HG03280 (cell line): Measurements from ENCODE around the gene RUNX3.
"Not testable (repeated sequence)": the region's sequence is repeated elsewhere in the genome, so short reads cannot be mapped to it uniquely, and the experiment has no call there.

Experiments
- ATAC-seq: cut with Tn5 transposase; IDR thresholded peaks from one replicate; pipeline ENCODE4 v1.9.1; 2021; ENCODE audit warnings: mild to moderate bottlenecking, moderate library complexity; ENCODE audit not compliant: unreplicated experiment

RUNX3 gene

DNA sequence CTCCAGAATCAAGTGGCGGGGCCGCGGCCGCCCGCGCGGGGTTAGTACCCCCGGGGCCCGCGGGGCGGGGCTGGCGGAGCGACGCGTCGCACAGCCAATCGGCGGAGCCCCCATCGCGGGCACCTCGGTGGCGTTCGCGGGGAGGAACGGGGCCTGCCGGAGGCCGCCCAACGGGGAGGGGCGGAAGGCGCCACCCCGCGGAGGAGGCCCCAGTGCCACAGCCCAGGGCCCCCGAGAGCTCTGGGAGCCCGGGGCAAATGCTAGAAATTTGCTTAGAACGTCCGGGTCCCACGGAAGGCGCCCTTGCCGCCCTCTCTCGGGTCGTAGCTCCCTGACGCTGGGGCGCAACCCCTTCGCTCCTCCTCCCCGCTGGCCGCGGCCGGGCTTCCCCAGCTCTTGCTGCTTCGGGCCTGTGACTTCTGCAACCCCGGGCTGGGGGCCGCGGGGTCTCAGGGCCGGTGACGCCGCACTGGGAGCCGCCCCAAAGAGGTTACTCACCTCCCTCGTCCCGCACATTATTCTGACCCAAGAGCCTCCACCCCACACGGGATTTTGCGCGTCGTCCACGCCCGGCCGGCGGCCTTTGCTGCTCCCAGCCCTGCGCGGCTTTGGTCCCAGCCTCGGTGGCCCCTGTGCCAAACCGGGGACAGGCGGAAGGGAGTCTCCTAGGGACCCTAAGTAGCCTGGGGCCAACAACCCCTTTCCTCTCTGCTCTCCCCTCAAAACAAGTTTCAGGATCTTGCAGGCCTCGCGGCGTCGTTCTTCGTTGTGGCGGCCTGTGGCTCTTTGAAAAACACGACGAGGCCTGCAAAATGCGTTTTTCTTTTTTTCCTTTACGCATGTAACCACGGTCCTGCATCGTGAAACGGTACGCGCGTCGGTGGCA, at the start of gene RUNX3:
Gene RUNX3, minus strand, starts transcription at position 17 of the 886 bp plus-strand sequence. CDS start 408 bp downstream, outside the sequence.
- peak; percentile 81 for ATAC-seq

DNA sequence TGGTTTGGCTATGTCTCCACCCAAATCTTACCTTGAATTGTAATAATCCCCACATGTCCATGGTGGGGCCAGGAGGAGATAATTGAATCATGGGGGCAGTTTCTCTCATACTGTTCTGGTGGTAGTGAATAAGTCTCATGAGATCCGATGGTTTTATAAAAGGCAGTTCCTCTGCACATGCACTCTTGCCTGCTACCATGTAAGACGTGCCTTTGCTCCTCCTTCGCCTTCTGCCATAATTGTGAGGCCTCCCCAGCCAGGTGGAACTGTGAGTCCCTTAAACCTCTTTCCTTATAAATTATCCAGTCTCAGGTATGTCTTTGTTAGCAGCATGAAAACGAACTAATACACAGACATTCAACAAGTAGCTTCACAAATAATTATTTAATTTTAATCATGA, 49.2 kb upstream of the RUNX3 start:
- ATAC-seq: not testable (repeated sequence)

DNA sequence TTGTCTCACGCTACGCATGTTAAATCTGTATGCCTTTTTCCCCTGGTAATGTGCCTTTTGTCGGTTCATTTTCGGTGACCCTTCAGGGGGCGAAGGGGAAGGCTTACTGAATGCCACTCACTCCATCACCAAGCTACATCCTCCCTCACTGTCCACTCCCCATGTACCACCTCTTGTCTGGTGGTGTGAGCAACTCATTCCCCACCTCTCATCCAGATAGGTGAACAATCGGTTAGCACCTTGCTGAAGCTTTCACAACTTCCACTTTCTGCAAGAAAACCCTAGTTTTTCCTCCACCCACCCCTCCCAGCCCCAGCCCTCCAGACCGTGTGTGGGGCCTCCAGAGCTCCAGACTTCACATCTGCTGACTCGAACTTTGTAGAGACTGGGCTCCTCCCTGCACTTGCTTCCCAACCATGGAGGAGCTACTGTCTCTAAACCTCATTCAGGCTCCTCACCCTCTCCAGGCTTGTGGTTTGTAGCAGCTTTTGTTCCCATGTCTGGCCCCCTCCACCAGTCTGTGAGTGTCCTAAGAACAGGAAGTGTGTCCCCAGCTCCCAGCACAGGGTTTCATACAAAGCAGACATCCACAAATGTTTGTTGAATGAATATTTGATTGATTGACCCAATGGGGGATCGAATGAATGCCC, 48.4 kb upstream of the RUNX3 start:
- ATAC-seq: no peak

DNA sequence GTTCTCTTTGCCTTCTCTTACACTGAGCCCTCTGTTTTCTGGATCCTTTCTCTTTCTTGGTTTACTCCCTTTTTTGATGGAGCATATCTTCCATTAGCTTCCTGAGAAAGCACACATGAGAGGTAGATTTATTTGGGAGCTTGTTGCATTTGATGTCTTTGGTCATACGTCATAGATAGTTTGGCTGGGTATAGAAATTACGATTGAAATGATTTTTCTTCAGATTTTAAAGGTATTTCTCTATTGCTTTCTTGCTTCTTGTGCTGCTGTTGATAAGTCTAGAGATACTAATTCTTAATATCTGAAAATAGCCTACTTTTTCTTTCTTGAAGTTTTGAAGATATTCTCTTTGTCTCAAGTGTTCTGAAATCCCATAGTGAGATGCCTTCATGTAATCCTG, 45.3 kb upstream of the RUNX3 start:
- no peak for ATAC-seq

DNA sequence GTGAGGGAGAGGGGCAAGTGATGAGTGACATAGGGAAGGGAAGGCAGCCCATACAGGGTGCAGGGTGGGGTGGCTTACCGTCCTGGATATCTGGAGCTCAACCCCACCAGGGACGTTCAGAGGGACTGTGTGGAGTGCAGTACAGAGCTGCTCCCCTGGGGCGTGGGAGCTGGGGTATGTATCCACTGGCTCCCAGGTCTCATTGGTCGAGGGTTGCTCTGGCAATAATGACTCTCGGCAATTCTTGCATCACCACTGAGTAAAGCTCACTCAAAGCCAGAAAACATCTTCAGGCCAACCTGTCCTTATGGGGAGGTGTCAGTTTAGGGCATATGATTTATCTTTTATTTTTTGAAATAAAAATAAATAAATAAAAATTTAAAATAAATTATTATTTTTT, 43.2 kb upstream of the RUNX3 start:
- no peak for ATAC-seq

DNA sequence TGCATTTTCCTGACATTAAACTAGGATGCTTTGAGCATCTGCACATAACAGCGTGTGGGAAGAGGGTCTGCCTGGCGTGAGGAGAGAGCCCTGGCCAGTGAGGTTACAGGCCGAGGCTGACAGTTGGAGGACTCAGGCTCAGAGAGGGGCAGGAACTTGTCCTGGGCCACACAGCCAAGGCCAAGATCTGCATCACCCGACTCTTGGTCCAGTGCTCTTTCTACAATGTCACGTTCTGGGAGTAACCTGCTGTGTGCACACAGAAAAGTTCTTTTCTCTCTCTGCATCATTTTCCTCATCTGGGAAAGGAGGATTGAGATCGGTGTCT, 42.8 kb upstream of the RUNX3 start:
- no peak for ATAC-seq

- no peak for ATAC-seq
These were observed 42.3 kb upstream of the RUNX3 start for GRCh38 chr1:24972221-24972914.

- ATAC-seq: no peak
These were observed 41.1 kb upstream of the RUNX3 start for GRCh38 chr1:24970926-24971875.

DNA sequence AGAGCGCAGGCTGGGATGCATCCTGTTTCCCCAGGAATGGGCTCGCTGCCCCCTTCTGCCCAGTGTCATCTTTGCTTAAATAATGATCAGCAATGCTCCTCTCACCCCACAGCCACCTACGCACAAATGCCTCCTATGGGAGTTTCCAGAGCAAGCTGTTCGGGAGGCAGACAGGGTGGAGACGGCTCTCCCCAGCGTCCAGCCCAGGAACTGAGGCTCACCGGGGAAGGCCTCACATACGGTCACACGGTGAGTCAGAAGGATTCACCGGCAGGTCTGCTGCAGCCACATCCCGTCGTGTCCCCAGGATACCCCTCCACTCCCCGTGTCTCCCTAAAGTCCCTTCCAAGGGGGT, 40.3 kb upstream of the RUNX3 start:
- no peak for ATAC-seq

- no peak for ATAC-seq
These were observed 39.7 kb upstream of the RUNX3 start for GRCh38 chr1:24969596-24970398.

DNA sequence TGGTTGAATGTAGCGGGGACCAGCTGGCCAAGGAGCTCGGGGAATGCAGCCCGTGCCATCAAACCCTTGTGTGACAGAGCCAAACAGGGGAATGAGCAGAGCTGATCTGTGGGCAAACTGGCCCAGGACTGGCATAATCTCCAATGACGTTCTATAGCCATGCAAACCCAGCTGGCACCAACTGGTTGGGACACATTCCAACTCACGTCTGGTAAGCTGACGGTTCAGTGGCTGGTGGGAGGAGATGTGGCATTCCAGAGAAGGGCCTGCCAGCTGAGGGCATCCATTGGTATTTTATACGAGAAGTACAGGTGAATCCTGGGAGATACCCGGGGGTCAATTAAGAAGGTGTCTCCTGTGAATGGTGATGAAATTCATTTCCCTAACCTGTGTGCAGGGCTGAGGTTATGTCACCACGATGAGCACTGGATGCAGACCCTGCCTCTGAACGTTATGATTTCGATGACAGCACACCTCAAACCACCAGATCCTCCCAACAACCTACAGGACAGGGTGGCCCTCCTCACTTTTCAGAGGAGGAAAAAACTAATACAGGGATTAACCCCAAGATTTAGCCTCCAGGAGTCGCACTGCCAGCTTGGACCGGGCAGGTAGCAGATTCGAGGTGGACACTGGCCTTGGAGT, 39.0 kb upstream of the RUNX3 start:
- ATAC-seq: no peak

GRCh38 chr1:24967962-24968361, 37.9 kb upstream of the RUNX3 start:
- no peak for ATAC-seq

DNA sequence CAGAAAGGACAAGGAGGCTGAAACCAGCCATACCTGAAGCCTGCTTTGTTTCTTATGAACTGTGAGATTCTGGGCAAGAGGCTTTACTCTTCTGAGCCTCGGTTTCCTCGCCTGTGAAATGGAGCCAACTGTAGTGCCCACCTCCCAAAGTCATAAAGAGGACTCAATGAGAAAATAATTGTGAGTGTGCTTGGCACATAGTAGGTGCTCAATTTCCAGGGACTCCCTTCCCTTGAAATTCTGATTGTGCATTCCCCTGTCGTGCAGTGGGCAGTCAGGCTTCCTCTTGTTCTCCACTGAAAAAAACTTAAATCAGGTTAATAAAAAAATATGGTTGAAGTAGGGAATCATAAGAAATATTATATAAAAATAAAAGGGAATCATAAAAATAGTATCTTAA, 37.5 kb upstream of the RUNX3 start:
- no peak for ATAC-seq

DNA sequence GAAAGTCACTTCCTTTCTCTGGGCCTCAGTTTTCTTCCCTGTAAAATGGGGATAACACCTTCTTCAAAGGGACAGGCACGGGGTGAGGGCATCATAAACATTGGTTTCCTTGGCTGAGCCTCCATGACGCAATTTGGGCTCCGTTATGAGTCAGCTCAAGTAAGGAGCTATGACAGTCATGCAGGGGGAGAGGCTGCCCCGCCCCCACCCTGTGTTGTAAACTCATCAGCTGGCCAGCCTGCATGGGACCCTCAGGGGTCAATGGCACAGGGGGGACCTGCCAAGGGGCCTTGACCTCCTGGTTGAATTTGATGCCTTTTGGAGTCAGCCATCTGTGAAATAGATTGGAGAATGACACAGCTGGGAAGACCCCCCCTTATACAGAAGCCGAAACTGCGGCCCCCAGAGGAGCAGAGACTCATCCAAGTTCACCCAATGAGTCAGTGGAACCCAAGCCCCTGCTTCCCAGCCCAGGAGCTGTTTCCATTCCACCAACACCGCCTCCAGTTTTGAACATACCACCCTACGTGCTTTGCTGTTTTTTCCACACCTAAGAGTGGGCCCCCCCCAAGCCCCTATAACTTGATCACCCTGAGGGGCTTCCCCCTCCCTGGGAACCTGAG, 36.8 kb upstream of the RUNX3 start:
- no peak for ATAC-seq

GRCh38 chr1:24966121-24966723, 36.1 kb upstream of the RUNX3 start:
- ATAC-seq: no peak

GRCh38 chr1:24965571-24965930, 35.5 kb upstream of the RUNX3 start:
- no peak for ATAC-seq

DNA sequence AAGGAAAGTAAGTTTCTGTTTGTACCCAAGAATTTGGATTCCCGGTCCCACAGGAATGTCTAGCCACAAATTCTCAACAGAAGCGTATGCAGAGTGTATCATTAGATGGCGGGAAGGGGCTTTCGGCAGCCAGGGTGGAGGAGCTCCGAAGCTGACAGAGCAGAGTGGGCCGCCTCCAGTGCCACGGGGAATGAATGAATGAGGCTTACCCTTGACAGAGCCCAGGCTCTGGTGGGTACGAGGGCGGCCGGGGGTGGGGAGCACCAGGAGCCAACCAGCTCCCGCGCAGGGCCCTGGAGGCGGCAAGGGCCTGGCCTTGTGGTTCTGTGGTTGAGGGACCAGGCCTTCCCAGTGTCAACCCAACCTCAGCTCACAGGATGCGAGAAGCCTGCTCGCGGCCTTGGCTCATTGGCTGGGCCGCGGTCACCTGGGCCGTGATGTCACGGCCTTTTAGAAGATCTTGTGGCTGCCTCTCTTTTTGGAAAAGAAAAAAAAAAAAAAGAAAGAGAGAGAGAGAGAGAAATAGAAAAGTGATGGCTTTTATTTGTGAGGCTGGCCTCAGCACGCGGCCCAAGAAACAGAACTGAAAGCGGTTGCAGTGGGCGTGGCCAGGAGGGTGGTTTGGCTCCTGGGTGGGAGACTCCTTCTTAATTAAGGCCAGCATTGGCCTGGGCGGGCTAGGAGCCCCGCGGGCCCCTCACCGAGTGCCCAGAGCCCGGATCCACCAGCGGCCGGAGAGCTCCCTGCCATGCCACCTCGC, 34.9 kb upstream of the RUNX3 start:
- ATAC-seq: peak; percentile 86
